Measurements from ENCODE around the gene ZBTB5. TPM values are rescaled to one million over a fixed set of nuclear protein-coding genes. Genes with fewer than 3 reads are reported as not detected.
"Not testable (repeated sequence)": the region's sequence is repeated elsewhere in the genome, so short reads cannot be mapped to it uniquely, and the experiment has no call there.

The ZBTB5 gene
- 14.1 and 17.7 TPM in 2 replicates for total RNA-seq (2014; rRNA removed; shearing (Covaris generic))

GRCh38 chr9:37465249-37466036 is at the start of gene ZBTB5:
TSS of gene ZBTB5 (minus strand) at chr9:37465450. CDS start at chr9:37442551, 22,899 bp downstream.
- peak; percentile 100 for DNase-seq (ENCODE audit: low read depth)

GRCh38 chr9:37514999-37515398 is 49.7 kb upstream of the ZBTB5 start:
- no peak for DNase-seq (ENCODE audit: low read depth)

- not testable (repeated sequence) for DNase-seq (ENCODE audit: low read depth)
These were observed 49.2 kb upstream of the ZBTB5 start for GRCh38 chr9:37514415-37514814.

GRCh38 chr9:37512437-37512836 is 47.2 kb upstream of the ZBTB5 start:
- no peak for DNase-seq (ENCODE audit: low read depth)

GRCh38 chr9:37511016-37512010 is 46.1 kb upstream of the ZBTB5 start:
- peak; percentile 14 for DNase-seq (ENCODE audit: low read depth)

- not testable (repeated sequence) for DNase-seq (ENCODE audit: low read depth)
These were observed 44.8 kb upstream of the ZBTB5 start for GRCh38 chr9:37510053-37510452.

GRCh38 chr9:37509536-37509935 is 44.3 kb upstream of the ZBTB5 start:
- DNase-seq (ENCODE audit: low read depth), result no peak

GRCh38 chr9:37508834-37509206 is 43.6 kb upstream of the ZBTB5 start:
- peak; percentile 18 for DNase-seq (ENCODE audit: low read depth)

GRCh38 chr9:37508135-37508833 is 43.0 kb upstream of the ZBTB5 start:
- no peak for DNase-seq (ENCODE audit: low read depth)

GRCh38 chr9:37507566-37508134 is 42.4 kb upstream of the ZBTB5 start:
- no peak for DNase-seq (ENCODE audit: low read depth)

- no peak for DNase-seq (ENCODE audit: low read depth)
These were observed 39.4 kb upstream of the ZBTB5 start for GRCh38 chr9:37504605-37505004.

GRCh38 chr9:37503736-37504135 is 38.5 kb upstream of the ZBTB5 start:
- no peak for DNase-seq (ENCODE audit: low read depth)

- DNase-seq (ENCODE audit: low read depth), result no peak
These were observed 36.8 kb upstream of the ZBTB5 start for GRCh38 chr9:37501957-37502596.

GRCh38 chr9:37499297-37499696 is 34.0 kb upstream of the ZBTB5 start:
- no peak for DNase-seq (ENCODE audit: low read depth)

- DNase-seq (ENCODE audit: low read depth), result no peak
These were observed 33.2 kb upstream of the ZBTB5 start for GRCh38 chr9:37498457-37498856.

GRCh38 chr9:37497320-37497719 is 32.1 kb upstream of the ZBTB5 start:
- no peak for DNase-seq (ENCODE audit: low read depth)

- no peak for DNase-seq (ENCODE audit: low read depth)
These were observed 30.8 kb upstream of the ZBTB5 start for GRCh38 chr9:37496020-37496419.

- no peak for DNase-seq (ENCODE audit: low read depth)
These were observed 30.3 kb upstream of the ZBTB5 start for GRCh38 chr9:37495571-37495970.

- DNase-seq (ENCODE audit: low read depth), result no peak
These were observed 26.7 kb upstream of the ZBTB5 start for GRCh38 chr9:37491939-37492338.

- DNase-seq (ENCODE audit: low read depth), result peak; percentile 83
These were observed 21.6 kb upstream of the ZBTB5 start for GRCh38 chr9:37486616-37487548.
